ENCODE results near the gene MARF1. TPM values are rescaled to one million over a fixed set of nuclear protein-coding genes. Genes with fewer than 3 reads are reported as not detected.

Gene MARF1
- total RNA-seq, 1 experiment from 2014 or later = 59.4 TPM

DNA sequence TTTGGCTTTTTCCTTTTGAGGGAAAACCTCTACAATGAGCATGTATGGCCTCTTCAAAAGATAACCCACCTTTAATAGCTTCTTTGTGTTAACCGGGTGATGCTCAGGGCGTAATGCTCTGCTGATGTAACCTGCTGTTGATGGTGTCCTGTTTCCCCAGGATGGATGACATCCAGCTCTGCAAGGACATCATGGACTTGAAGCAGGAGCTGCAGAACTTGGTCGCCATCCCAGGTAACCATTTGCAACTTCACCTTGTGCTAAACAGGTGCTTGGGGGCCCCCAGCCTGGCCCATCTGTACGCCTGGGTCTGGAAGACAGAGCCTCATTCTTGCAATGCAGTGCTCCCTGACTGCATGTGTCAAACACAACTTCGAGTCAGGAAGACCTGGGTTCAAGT is 75.1 kb downstream of the MARF1 start:
- Histone ChIP-seq H3K9ac (ENCODE audit: low read length) (no peak overlapping the region), H3K4me2 (ENCODE audit: low read length) (no peak overlapping the region), H3K4me3 (replicated peaks in 1 of 2; ENCODE audit: low read depth in 1 of 2, low read length in 2 of 2) (no peak overlapping the region), H3K36me3 (ENCODE audit: control insufficient read depth in 1 of 2, insufficient read depth in 2 of 2, low read length in 2 of 2) (no peaks in the 10 kb centered on the region), H3K9me3 (ENCODE audit: control insufficient read depth in 1 of 2, insufficient read depth in 1 of 2, low read depth in 1 of 2, low read length in 2 of 2) (no peaks in the 10 kb centered on the region), H3K27me3 (ENCODE audit: insufficient read depth, low read length) (no peaks in the 10 kb centered on the region), H3K4me1 (ENCODE audit: control insufficient read depth in 1 of 2, insufficient read depth in 2 of 2, low read length in 2 of 2) (peaks cover 5 to 24% of the 10 kb centered on the region in 2 experiments; a peak in 3 of 4 replicates), H3K79me2 (ENCODE audit: insufficient read depth, low read length) (no peaks in the 10 kb centered on the region), H3K27ac (ENCODE audit: low read depth, low read length) (no peak overlapping the region), H3K9me2 (ENCODE audit: insufficient read depth) (no peaks in the 10 kb centered on the region), H2AFZ (ENCODE audit: low read depth, low read length, poor library complexity, severe bottlenecking) (no peak overlapping the region), H4K20me1 (ENCODE audit: insufficient read depth) (no peaks in the 10 kb centered on the region)
- ChIA-PET RAD21 (ENCODE audit: low non-redundant PET in 1 of 2, low total read pairs in 2 of 2, uncharacterized antibody in 2 of 2, unreplicated experiment in 2 of 2) (no interaction called here), CTCF (no interaction called here), POLR2A (no interaction called here)
- intact Hi-C loops (cut with micrococcal nuclease) = no loop called here
- no peak for ATAC-seq
- no peak for DNase-seq (ENCODE audit: low read depth, low spot score)
- TF ChIP-seq ELF1 (IDR thresholded peaks at IDR 0.05; ENCODE audit: borderline replicate concordance, low read depth) (no peak), SIN3A (IDR thresholded peaks at IDR 0.05; ENCODE audit: low read depth) (no peak), JUND (IDR thresholded peaks at IDR 0.05) (no peak), POLR2AphosphoS5 (IDR thresholded peaks at IDR 0.05; ENCODE audit: low read depth, low read length) (no peak), CBX3 (IDR thresholded peaks at IDR 0.05; ENCODE audit: low read depth) (no peak), POLR2A (IDR thresholded peaks at IDR 0.05; ENCODE audit: borderline replicate concordance, extremely low read depth, insufficient read depth, insufficient read length) (no peak), ZBTB33 (IDR thresholded peaks at IDR 0.05; ENCODE audit: extremely low read depth, insufficient replicate concordance, low read length) (no peak), YY1 (IDR thresholded peaks at IDR 0.05; ENCODE audit: extremely low read depth, insufficient replicate concordance, low read depth, low read length) (no peak), TCF7L2 (IDR thresholded peaks at IDR 0.05; ENCODE audit: borderline replicate concordance, extremely low read depth, insufficient read depth, insufficient read length) (no peak), RAD21 (IDR thresholded peaks at IDR 0.05; ENCODE audit: low read depth) (no peak), ZFX (IDR thresholded peaks at IDR 0.05) (no peak), SP1 (IDR thresholded peaks at IDR 0.05; ENCODE audit: low read depth) (no peak), ATF3 (IDR thresholded peaks at IDR 0.05) (no peak), EGR1 (IDR thresholded peaks at IDR 0.05; ENCODE audit: low read depth) (no peak), EZH2 (IDR thresholded peaks at IDR 0.05) (no peak)
- TF ChIP-seq, protein P1, sequence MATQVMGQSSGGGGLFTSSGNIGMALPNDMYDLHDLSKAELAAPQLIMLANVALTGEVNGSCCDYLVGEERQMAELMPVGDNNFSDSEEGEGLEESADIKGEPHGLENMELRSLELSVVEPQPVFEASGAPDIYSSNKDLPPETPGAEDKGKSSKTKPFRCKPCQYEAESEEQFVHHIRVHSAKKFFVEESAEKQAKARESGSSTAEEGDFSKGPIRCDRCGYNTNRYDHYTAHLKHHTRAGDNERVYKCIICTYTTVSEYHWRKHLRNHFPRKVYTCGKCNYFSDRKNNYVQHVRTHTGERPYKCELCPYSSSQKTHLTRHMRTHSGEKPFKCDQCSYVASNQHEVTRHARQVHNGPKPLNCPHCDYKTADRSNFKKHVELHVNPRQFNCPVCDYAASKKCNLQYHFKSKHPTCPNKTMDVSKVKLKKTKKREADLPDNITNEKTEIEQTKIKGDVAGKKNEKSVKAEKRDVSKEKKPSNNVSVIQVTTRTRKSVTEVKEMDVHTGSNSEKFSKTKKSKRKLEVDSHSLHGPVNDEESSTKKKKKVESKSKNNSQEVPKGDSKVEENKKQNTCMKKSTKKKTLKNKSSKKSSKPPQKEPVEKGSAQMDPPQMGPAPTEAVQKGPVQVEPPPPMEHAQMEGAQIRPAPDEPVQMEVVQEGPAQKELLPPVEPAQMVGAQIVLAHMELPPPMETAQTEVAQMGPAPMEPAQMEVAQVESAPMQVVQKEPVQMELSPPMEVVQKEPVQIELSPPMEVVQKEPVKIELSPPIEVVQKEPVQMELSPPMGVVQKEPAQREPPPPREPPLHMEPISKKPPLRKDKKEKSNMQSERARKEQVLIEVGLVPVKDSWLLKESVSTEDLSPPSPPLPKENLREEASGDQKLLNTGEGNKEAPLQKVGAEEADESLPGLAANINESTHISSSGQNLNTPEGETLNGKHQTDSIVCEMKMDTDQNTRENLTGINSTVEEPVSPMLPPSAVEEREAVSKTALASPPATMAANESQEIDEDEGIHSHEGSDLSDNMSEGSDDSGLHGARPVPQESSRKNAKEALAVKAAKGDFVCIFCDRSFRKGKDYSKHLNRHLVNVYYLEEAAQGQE (IDR thresholded peaks at IDR 0.05; ENCODE audit: low read depth) = no peak
- BruUV-seq (replicated peaks) = no TSS peak

All from HCT116 (cell line).